ENCODE measurements around the gene SH3D19. TPM values are rescaled to one million over a fixed set of nuclear protein-coding genes. Genes with fewer than 3 reads are reported as not detected.

SH3D19 gene
- total and polyA plus RNA-seq, 2 of the 4 experiments (the other 2 are of a cell fraction), result 14.4 to 27.2 TPM

DNA sequence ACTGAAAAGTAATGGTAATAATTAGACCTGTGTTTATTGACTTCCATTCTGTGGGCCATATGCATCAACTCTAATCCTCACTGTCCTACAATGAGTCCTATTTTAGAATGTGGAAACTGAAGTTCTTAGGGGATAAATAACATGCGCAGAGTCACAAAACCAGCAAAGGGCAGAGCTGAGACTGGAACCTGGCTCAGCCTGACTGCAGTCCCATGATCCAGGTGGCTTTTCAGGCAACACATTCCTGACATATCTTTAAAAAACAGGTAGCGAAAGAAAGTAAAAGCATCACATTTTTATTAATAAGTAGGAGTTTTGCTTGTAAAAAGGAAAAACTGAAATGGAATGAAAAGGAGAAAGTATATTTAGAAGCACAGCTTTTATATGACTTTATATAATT lies 83.1 kb downstream of the SH3D19 start:
- ATAC-seq (ENCODE audit: low read depth), result no peak
- H2AK9ac ChIP-seq (replicated peaks; ENCODE audit: low read depth, low read length, poor library complexity), result no peak overlapping the region
- H3K27ac ChIP-seq (ENCODE audit: insufficient read depth, low read length), result no peak overlapping the region
- no peaks in the 10 kb centered on the region for H3K9me3 ChIP-seq (ENCODE audit: control insufficient read depth, insufficient read depth, low read length)
- H4K91ac ChIP-seq (ENCODE audit: insufficient read depth, low read depth, low read length), result no peak overlapping the region
- no peak overlapping the region for H3K4ac ChIP-seq (ENCODE audit: low read depth, low read length)
- no peaks in the 10 kb centered on the region for H3K36me3 ChIP-seq (ENCODE audit: control insufficient read depth, insufficient read depth, low read length)
- no peaks in the 10 kb centered on the region for H3K27me3 ChIP-seq (ENCODE audit: control insufficient read depth, insufficient read depth, low read length)
- no peaks in the 10 kb centered on the region for H3K9me1 ChIP-seq (ENCODE audit: insufficient read depth, low read length)
- no peak overlapping the region for H2AK5ac ChIP-seq (ENCODE audit: low read depth, low read length)
- no peak overlapping the region for H2AFZ ChIP-seq (replicated peaks; ENCODE audit: low read length, poor library complexity)
- H3K4me1 ChIP-seq (ENCODE audit: control insufficient read depth, insufficient read depth, low read length), result no peaks in the 10 kb centered on the region
- no peaks in the 10 kb centered on the region; a peak in 1 of 4 replicates for H3K79me1 ChIP-seq (ENCODE audit: low read depth in 1 of 2, low read length in 2 of 2)
- H2BK15ac ChIP-seq (ENCODE audit: low read depth, low read length), result no peak overlapping the region
- no peak overlapping the region for H4K8ac ChIP-seq (ENCODE audit: low read depth in 2 of 2, low read length in 2 of 2)
- intact Hi-C loops (cut with micrococcal nuclease) (no loop called here), dilution Hi-C loops (cut with HindIII; ENCODE audit: low sequenced_read_pairs, unreplicated experiment) (no loop called here), in situ Hi-C loops (cut with MboI; ENCODE audit: low sequenced_read_pairs) (no loop called here)
- no peak overlapping the region for H3K9ac ChIP-seq (ENCODE audit: low read depth, low read length)
- H2BK20ac ChIP-seq (ENCODE audit: low read depth, low read length), result no peak overlapping the region
- H3K4me3 ChIP-seq (ENCODE audit: insufficient read depth, low read depth, low read length), result no peak overlapping the region
- no peak overlapping the region for H3K4me2 ChIP-seq (ENCODE audit: low read depth, low read length)
- CTCF ChIA-PET, result no interaction called here
- BruUV-seq (replicated peaks), result no TSS peak
- DNase-seq, result no peak
- no peak overlapping the region for H4K5ac ChIP-seq (ENCODE audit: low read depth, low read length)
- no peak overlapping the region for H3K23ac ChIP-seq (ENCODE audit: low read depth, low read length)
- H4K20me1 ChIP-seq (ENCODE audit: insufficient read depth, low read length), result no peaks in the 10 kb centered on the region
- no peak overlapping the region for H3K14ac ChIP-seq (replicated peaks; ENCODE audit: low read depth, low read length)
- H3K56ac ChIP-seq (ENCODE audit: extremely low read depth, insufficient read depth, low read length), result no peak overlapping the region
- WGBS, 2 experiments (ENCODE audit: extremely low coverage in 2 of 2, insufficient read length in 1 of 2), result no CpG with 5 or more reads among the region's 2 CpGs
- POLR2A ChIA-PET (ENCODE audit: unreplicated experiment), result no interaction called here
- no peak overlapping the region for H2BK120ac ChIP-seq (ENCODE audit: low read depth, low read length)
- no peak overlapping the region for H3K18ac ChIP-seq (ENCODE audit: low read depth, low read length)
- H2BK5ac ChIP-seq (ENCODE audit: low read depth, low read length, poor library complexity, severe bottlenecking), result no peak overlapping the region
- TF ChIP-seq RAD21 (IDR thresholded peaks at IDR 0.05; ENCODE audit: low read length) (no peak), FOS (IDR thresholded peaks at IDR 0.05; ENCODE audit: low read depth, low read length) (no peak), RCOR1 (IDR thresholded peaks at IDR 0.05; ENCODE audit: insufficient replicate concordance, low read length) (no peak), CEBPB (IDR thresholded peaks at IDR 0.05; ENCODE audit: low read depth, low read length) (no peak), SMC3 (IDR thresholded peaks at IDR 0.05; ENCODE audit: low read depth, low read length) (no peak), MXI1 (IDR thresholded peaks at IDR 0.05; ENCODE audit: borderline replicate concordance, low read depth, low read length) (no peak), RFX5 (IDR thresholded peaks at IDR 0.05; ENCODE audit: low read depth, low read length) (no peak), MAFK (IDR thresholded peaks at IDR 0.05; ENCODE audit: low read depth, low read length) (no peak), MAZ (IDR thresholded peaks at IDR 0.05; ENCODE audit: borderline replicate concordance, low read depth, low read length) (no peak), CHD1 (IDR thresholded peaks at IDR 0.05; ENCODE audit: low read depth, low read length) (no peak)
- TF ChIP-seq, protein P1, sequence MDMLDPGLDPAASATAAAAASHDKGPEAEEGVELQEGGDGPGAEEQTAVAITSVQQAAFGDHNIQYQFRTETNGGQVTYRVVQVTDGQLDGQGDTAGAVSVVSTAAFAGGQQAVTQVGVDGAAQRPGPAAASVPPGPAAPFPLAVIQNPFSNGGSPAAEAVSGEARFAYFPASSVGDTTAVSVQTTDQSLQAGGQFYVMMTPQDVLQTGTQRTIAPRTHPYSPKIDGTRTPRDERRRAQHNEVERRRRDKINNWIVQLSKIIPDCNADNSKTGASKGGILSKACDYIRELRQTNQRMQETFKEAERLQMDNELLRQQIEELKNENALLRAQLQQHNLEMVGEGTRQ (IDR thresholded peaks at IDR 0.05; ENCODE audit: low read depth, low read length), result no peak
- TF ChIP-seq, protein P2, sequence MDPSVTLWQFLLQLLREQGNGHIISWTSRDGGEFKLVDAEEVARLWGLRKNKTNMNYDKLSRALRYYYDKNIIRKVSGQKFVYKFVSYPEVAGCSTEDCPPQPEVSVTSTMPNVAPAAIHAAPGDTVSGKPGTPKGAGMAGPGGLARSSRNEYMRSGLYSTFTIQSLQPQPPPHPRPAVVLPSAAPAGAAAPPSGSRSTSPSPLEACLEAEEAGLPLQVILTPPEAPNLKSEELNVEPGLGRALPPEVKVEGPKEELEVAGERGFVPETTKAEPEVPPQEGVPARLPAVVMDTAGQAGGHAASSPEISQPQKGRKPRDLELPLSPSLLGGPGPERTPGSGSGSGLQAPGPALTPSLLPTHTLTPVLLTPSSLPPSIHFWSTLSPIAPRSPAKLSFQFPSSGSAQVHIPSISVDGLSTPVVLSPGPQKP (IDR thresholded peaks at IDR 0.05; ENCODE audit: borderline replicate concordance, low read depth, low read length), result no peak
